SK-N-MC (cell line): ENCODE results near the gene ARHGEF28.

ENCODE experiments used
- EZH2 ChIP-seq: fragments of 200-600 bp; sonication (generic); IDR thresholded peaks from one replicate; pipeline ENCODE4 v1.6.1; 2017; ENCODE audit warnings: antibody characterized with exemption
- POLR2AphosphoS5 ChIP-seq: IDR thresholded peaks from 2 replicates; pipeline ENCODE4 v1.6.1; 2012; ENCODE audit warnings: mild to moderate bottlenecking, low read depth, low read length, borderline replicate concordance

DNA sequence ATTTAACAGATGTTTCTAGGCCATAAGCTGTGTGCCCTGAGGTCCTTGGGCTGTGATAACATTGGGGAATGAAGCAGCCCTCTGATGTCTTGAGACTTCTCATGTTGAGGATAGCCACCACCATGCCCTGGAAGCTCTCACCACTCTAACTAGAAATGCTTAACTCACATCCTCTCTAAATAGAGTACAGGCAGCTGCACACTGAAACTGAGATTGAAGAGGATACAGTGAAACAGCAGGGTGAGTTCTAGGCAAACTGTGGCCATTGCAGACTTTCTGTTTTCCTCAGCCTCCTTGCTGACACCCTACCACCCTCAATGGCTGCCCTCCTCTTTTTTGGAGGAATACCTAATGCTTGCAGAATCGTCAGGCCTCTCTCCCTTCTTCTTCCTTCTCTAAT lies 38.1 kb upstream of the ARHGEF28 start:
- TF ChIP-seq EZH2 (no peak), POLR2AphosphoS5 (no peak)
